GM12878 (cell line): Measurements from ENCODE around the gene DBX2. TPM values are rescaled to one million over a fixed set of nuclear protein-coding genes. Genes with fewer than 3 reads are reported as not detected.

Source experiments
- ATAC-seq: fragments of 200-7000 bp; cut with Tn5 transposase; 3 replicates; pipeline ENCODE4 v1.9.1; 2020; ENCODE audit warnings: mild to moderate bottlenecking, moderate library complexity
- BruUV-seq: library from RNA; stranded (reverse); fragments of 400-500 nt; replicated peaks from 2 replicates; lab custom pipeline; 2021; lab: Mats Ljungman, UMichigan
- CTCF ChIA-PET: fragments of 300-600 bp; sonication (Branson Sonifier 250); formaldehyde crosslinking; extraction: SDS; loops from one replicate; lab custom pipeline; 2021; ENCODE audit warnings: inconsistent platforms; lab: Yijun Ruan, JAX
- POLR2A ChIA-PET: fragments of 350-600 bp; formaldehyde crosslinking; extraction: SDS; loops from one replicate; lab custom pipeline; 2021; ENCODE audit warnings: inconsistent platforms; lab: Charles Lee
- RAD21 ChIA-PET: fragments of 300-600 bp; sonication (Branson Sonifier 250); formaldehyde crosslinking; loops from one replicate; lab custom pipeline; 2023; ENCODE audit warnings: antibody characterized with exemption; ENCODE audit not compliant: unreplicated experiment; lab: Charles Lee
- SMC1A ChIA-PET: fragments of 300-600 bp; sonication (Branson Sonifier 250); formaldehyde crosslinking; loops from one replicate; lab custom pipeline; 2023; ENCODE audit not compliant: unreplicated experiment, uncharacterized antibody; lab: Charles Lee
- DNase-seq: peaks from one replicate; pipeline ENCODE4 v3.0.0-alpha.2; 2011; ENCODE audit warnings: low read depth, low spot score
- FAIRE-seq: peaks from 3 replicates; lab custom pipeline; 2011; peaks lifted over from hg19 to GRCh38; lab: Jason Lieb, UNC
- H2AFZ ChIP-seq: 2 replicates; pipeline ENCODE4 v1.6.0; 2011; ENCODE audit warnings: low read depth, low read length, control low read depth; ENCODE audit not compliant: control insufficient read depth
- H3K27ac ChIP-seq: 2 replicates; pipeline ENCODE4 v1.5.1; 2011; ENCODE audit warnings: control low read depth; ENCODE audit not compliant: control insufficient read depth, insufficient read depth
- H3K27me3 ChIP-seq, 2 experiments: replicated peaks in 1 of 2; 2 replicates each; pipeline versions ENCODE4 v1.6.0 to v1.6.1; 2011; ENCODE audit warnings: low read length in 1 of 2; ENCODE audit not compliant: control insufficient read depth in 2 of 2, insufficient read depth in 2 of 2
- H3K36me3 ChIP-seq, 2 experiments: 2 replicates each; pipeline ENCODE4 v1.5.1; 2011; ENCODE audit warnings: low read length in 1 of 2; ENCODE audit not compliant: control insufficient read depth in 2 of 2, insufficient read depth in 2 of 2
- H3K4me1 ChIP-seq: 2 replicates; pipeline ENCODE4 v1.6.1; 2011; ENCODE audit warnings: mild to moderate bottlenecking, low read length, moderate library complexity, mixed read lengths; ENCODE audit not compliant: control insufficient read depth, insufficient read depth
- H3K4me2 ChIP-seq: 2 replicates; pipeline ENCODE4 v1.6.0; 2011; ENCODE audit warnings: control low read depth; ENCODE audit not compliant: control insufficient read depth, insufficient read depth
- H3K4me3 ChIP-seq: fragments of 200-600 bp; sonication (generic); 2 replicates; pipeline ENCODE4 v1.5.1; 2016
- H3K79me2 ChIP-seq: 2 replicates; pipeline ENCODE4 v1.6.0; 2011; ENCODE audit warnings: low read length; ENCODE audit not compliant: control insufficient read depth, insufficient read depth
- H3K9ac ChIP-seq: 2 replicates; pipeline ENCODE4 v1.8.0; 2011; ENCODE audit warnings: low read length, control low read depth, mixed read lengths; ENCODE audit not compliant: control insufficient read depth, insufficient read depth
- H3K9me3 ChIP-seq: replicated peaks from 3 replicates; pipeline ENCODE4 v1.5.1; 2011; ENCODE audit warnings: mild to moderate bottlenecking, low read length; ENCODE audit not compliant: control insufficient read depth, insufficient read depth
- H4K20me1 ChIP-seq: 2 replicates; pipeline ENCODE4 v1.6.0; 2011; ENCODE audit not compliant: control insufficient read depth, insufficient read depth
- ATF7 ChIP-seq: fragments of 450-650 bp; IDR thresholded peaks from 2 replicates; pipeline ENCODE4 v1.6.1; 2016; ENCODE audit warnings: low read depth, mild to moderate bottlenecking
- CBX5 ChIP-seq: sonication (generic); IDR thresholded peaks from 2 replicates; pipeline ENCODE4 v1.6.1; 2016; ENCODE audit warnings: low read depth, moderate library complexity, mild to moderate bottlenecking, inconsistent platforms
- CHD1 ChIP-seq: IDR thresholded peaks from 2 replicates; pipeline ENCODE4 v1.6.1; 2012; ENCODE audit warnings: low read depth, low read length, improper control_type of control experiment
- CHD2 ChIP-seq: IDR thresholded peaks from 2 replicates; pipeline ENCODE4 v1.6.1; 2011; ENCODE audit warnings: low read depth, low read length, improper control_type of control experiment, borderline replicate concordance
- CREB1 ChIP-seq: IDR thresholded peaks from 2 replicates; pipeline ENCODE4 v1.6.1; 2012; ENCODE audit warnings: low read depth, mild to moderate bottlenecking, inconsistent platforms
- DPF2 ChIP-seq: fragments of 450-650 bp; IDR thresholded peaks from 2 replicates; pipeline ENCODE4 v1.6.1; 2017; ENCODE audit warnings: mild to moderate bottlenecking
- IKZF1 ChIP-seq: fragments of 450-650 bp; conservative IDR thresholded peaks from 2 replicates; pipeline ENCODE4 v1.6.1; 2017; ENCODE audit warnings: antibody characterized with exemption, mild to moderate bottlenecking
- KLF5 ChIP-seq: fragments of 450-650 bp; IDR thresholded peaks from 2 replicates; pipeline ENCODE4 v1.6.1; 2014; ENCODE audit warnings: mild to moderate bottlenecking; ENCODE audit not compliant: partially characterized antibody
- POU2F2 ChIP-seq: IDR thresholded peaks from 3 replicates; pipeline ENCODE4 v1.6.1; 2011; ENCODE audit warnings: low read depth, mild to moderate bottlenecking, low read length, borderline replicate concordance
- SP1 ChIP-seq: IDR thresholded peaks from one replicate; pipeline ENCODE4 v1.6.1; 2011; ENCODE audit warnings: low read depth, low read length
- SRF ChIP-seq, 2 experiments: IDR thresholded peaks; 2 replicates each; pipeline ENCODE4 v1.6.1; 2011; ENCODE audit warnings: low read depth in 2 of 2, low read length in 2 of 2, mild to moderate bottlenecking in 1 of 2, moderate library complexity in 1 of 2
- STAT1 ChIP-seq: fragments of 450-650 bp; conservative IDR thresholded peaks from 2 replicates; pipeline ENCODE4 v1.6.1; 2014; ENCODE audit warnings: antibody characterized with exemption, mild to moderate bottlenecking
- ZNF207 ChIP-seq: fragments of 450-650 bp; IDR thresholded peaks from 2 replicates; pipeline ENCODE4 v1.6.1; 2014; ENCODE audit warnings: antibody characterized with exemption, mild to moderate bottlenecking, borderline replicate concordance
- WGBS: methylation state at CpG from one replicate; pipeline ENCODE4 v1.1.6; 2016; ENCODE audit warnings: low lambda C conversion rate; ENCODE audit not compliant: insufficient replicate concordance, insufficient coverage; ENCODE audit errors: missing lambda C conversion rate; 5-methylcytosine and 5-hydroxymethylcytosine counted together
- in situ Hi-C: fragments of 300-500 bp; cut with MboI; formaldehyde crosslinking; loops from 9 replicates; pipeline ENCODE4 v1.14.3; 2018; ENCODE audit warnings: mixed read lengths
- intact Hi-C: fragments of 100-400 bp; cut with micrococcal nuclease; formaldehyde crosslinking; loops from one replicate; pipeline ENCODE4 v1.14.2; 2022; ENCODE audit not compliant: unreplicated experiment
- polyA plus RNA-seq, 11 experiments: library from polyadenylated mRNA; depleted of rRNA in 4 of 11; unstranded in 6 of 11; stranded (reverse) in 5 of 11; fragments of >200 nt; fragmentation: Nextera tagmentation in 4 of 11; fragmentation: Illumina TruSeq in 1 of 11; extraction: Ambion mirVana in 4 of 11; extraction: Trizol in 1 of 11; gene quantifications; 1 replicate in 1 of 11; 2 replicates in 10 of 11; pipeline versions ENCODE4 v1.2.1 to v1.2.3, GENCODE V29; 2011 to 2016; ENCODE audit warnings: inconsistent platforms in 2 of 11, missing spikeins in 2 of 11, low read depth in 1 of 11
- total RNA-seq, 4 experiments: library from RNA; depleted of rRNA in 3 of 4; stranded (reverse); fragments of >200 nt in 3 of 4; fragmentation: Illumina TruSeq in 1 of 4; extraction: Trizol in 1 of 4; gene quantifications; 2 replicates each; pipeline versions ENCODE4 v1.2.1 to v1.2.3, GENCODE V29; 2013 to 2021
- TF ChIP-seq, protein P1 (sequence below): IDR thresholded peaks from 2 replicates; pipeline ENCODE4 v1.6.1; 2011; ENCODE audit warnings: low read depth, low read length, improper control_type of control experiment, borderline replicate concordance
- TF ChIP-seq, protein P2 (sequence below): fragments of 450-650 bp; IDR thresholded peaks from 2 replicates; pipeline ENCODE4 v1.6.1; 2017; ENCODE audit warnings: borderline replicate concordance
- TF ChIP-seq, protein P3 (sequence below): fragments of 450-650 bp; IDR thresholded peaks from 2 replicates; pipeline ENCODE4 v1.6.1; 2014; ENCODE audit warnings: mild to moderate bottlenecking
- TF ChIP-seq, protein P4 (sequence below): fragments of 450-650 bp; formaldehyde crosslinking; IDR thresholded peaks from 2 replicates; pipeline ENCODE4 v1.5.0; 2022; ENCODE audit warnings: mild to moderate bottlenecking, missing genetic modification characterization

Gene DBX2
- total and polyA plus RNA-seq, 10 of the 15 experiments (the other 5 are each of a cell fraction or from before 2014, with no cell fraction given) = not detected

DNA sequence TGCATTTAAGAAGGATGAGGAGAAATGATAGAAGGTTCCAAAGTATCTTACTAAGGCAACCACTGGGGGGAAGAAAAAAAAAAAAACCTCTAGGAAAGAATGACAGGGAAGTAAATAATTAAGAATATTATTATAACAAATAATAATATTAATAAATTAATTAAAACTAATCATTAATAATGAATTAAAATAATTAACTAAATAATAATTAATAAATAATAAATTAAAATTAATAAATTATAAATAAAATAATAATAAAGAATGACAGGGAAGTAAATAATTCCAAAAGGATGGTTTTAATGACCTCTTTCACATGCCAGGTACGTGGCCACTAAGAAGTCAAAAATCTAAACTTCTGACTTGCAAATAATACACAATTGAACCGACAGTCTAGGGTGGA is 9.9 kb downstream of the DBX2 start (continued):
- TF ChIP-seq, protein P1, sequence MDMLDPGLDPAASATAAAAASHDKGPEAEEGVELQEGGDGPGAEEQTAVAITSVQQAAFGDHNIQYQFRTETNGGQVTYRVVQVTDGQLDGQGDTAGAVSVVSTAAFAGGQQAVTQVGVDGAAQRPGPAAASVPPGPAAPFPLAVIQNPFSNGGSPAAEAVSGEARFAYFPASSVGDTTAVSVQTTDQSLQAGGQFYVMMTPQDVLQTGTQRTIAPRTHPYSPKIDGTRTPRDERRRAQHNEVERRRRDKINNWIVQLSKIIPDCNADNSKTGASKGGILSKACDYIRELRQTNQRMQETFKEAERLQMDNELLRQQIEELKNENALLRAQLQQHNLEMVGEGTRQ = no peak
- TF ChIP-seq, protein P2, sequence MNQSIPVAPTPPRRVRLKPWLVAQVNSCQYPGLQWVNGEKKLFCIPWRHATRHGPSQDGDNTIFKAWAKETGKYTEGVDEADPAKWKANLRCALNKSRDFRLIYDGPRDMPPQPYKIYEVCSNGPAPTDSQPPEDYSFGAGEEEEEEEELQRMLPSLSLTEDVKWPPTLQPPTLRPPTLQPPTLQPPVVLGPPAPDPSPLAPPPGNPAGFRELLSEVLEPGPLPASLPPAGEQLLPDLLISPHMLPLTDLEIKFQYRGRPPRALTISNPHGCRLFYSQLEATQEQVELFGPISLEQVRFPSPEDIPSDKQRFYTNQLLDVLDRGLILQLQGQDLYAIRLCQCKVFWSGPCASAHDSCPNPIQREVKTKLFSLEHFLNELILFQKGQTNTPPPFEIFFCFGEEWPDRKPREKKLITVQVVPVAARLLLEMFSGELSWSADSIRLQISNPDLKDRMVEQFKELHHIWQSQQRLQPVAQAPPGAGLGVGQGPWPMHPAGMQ = no peak
- TF ChIP-seq IKZF1 = no peak
- TF ChIP-seq CHD2 = no peak
- TF ChIP-seq POU2F2 = no peak
- TF ChIP-seq KLF5 = no peak
- no peak for TF ChIP-seq DPF2
- no peak for TF ChIP-seq ZNF207
- TF ChIP-seq CBX5 = no peak
- no peak for TF ChIP-seq CREB1
- TF ChIP-seq SP1 = no peak

DNA sequence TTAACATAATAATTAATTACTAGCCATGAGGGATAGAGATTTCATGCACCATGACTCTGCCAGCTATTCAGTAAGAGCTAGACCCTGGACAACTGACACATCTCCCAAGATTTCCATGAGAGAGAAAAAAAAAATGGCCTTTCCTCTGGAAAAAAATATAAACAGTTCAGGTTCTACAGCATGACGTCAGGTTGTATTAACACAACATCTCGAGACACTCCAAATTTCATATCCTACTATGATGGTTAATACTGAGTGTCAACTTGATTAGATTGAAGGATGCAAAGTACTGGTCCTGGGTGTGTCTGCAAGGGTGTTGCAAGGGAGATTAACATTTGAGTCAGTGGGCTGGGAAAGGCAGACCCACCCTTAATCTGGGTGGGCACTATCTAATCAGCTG is 11.1 kb downstream of the DBX2 start:
- Histone ChIP-seq H3K4me2 (no peak overlapping the region), H3K27me3 (peaks cover 0 to 4% of the 10 kb centered on the region in 2 experiments; a peak in 1 of 4 replicates), H3K36me3 (no peaks in the 10 kb centered on the region), H4K20me1 (no peaks in the 10 kb centered on the region), H3K27ac (no peak overlapping the region), H3K4me1 (no peaks in the 10 kb centered on the region), H3K9me3 (no peaks in the 10 kb centered on the region), H3K4me3 (no peak overlapping the region), H3K79me2 (no peaks in the 10 kb centered on the region), H3K9ac (no peak overlapping the region), H2AFZ (no peak overlapping the region)
- BruUV-seq = no TSS peak
- no peak for DNase-seq
- intact Hi-C loops (no loop called here), in situ Hi-C loops (no loop called here)
- ATAC-seq = no peak
- no peak for FAIRE-seq
- SMC1A ChIA-PET = no interaction called here
- 6% methylated on average over 2 of the region's 2 CpGs for WGBS
- POLR2A ChIA-PET = no interaction called here
- RAD21 ChIA-PET = no interaction called here
- CTCF ChIA-PET = no interaction called here
- TF ChIP-seq, protein P3, sequence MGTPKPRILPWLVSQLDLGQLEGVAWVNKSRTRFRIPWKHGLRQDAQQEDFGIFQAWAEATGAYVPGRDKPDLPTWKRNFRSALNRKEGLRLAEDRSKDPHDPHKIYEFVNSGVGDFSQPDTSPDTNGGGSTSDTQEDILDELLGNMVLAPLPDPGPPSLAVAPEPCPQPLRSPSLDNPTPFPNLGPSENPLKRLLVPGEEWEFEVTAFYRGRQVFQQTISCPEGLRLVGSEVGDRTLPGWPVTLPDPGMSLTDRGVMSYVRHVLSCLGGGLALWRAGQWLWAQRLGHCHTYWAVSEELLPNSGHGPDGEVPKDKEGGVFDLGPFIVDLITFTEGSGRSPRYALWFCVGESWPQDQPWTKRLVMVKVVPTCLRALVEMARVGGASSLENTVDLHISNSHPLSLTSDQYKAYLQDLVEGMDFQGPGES = no peak
- TF ChIP-seq, protein P4, sequence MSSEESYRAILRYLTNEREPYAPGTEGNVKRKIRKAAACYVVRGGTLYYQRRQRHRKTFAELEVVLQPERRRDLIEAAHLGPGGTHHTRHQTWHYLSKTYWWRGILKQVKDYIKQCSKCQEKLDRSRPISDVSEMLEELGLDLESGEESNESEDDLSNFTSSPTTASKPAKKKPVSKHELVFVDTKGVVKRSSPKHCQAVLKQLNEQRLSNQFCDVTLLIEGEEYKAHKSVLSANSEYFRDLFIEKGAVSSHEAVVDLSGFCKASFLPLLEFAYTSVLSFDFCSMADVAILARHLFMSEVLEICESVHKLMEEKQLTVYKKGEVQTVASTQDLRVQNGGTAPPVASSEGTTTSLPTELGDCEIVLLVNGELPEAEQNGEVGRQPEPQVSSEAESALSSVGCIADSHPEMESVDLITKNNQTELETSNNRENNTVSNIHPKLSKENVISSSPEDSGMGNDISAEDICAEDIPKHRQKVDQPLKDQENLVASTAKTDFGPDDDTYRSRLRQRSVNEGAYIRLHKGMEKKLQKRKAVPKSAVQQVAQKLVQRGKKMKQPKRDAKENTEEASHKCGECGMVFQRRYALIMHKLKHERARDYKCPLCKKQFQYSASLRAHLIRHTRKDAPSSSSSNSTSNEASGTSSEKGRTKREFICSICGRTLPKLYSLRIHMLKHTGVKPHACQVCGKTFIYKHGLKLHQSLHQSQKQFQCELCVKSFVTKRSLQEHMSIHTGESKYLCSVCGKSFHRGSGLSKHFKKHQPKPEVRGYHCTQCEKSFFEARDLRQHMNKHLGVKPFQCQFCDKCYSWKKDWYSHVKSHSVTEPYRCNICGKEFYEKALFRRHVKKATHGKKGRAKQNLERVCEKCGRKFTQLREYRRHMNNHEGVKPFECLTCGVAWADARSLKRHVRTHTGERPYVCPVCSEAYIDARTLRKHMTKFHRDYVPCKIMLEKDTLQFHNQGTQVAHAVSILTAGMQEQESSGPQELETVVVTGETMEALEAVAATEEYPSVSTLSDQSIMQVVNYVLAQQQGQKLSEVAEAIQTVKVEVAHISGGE = no peak
- TF ChIP-seq KLF5 (no peak), STAT1 (no peak), ATF7 (no peak), CHD1 (no peak), SRF (IDR thresholded peaks at IDR 0.05; ENCODE audit: low read depth in 2 of 2, low read length in 2 of 2) (no peak)
- TF ChIP-seq, protein P1 = no peak
